ENCODE results near the gene RHBDL1. TPM values are rescaled to one million over a fixed set of nuclear protein-coding genes. Genes with fewer than 3 reads are reported as not detected.
A peak's percentile ranks its signal among the peaks of the same experiment; 100 is the strongest.

Gene RHBDL1
- total RNA-seq, 1 donor, result 1.3 TPM

- TF ChIP-seq CTCF (IDR thresholded peaks at IDR 0.05; ENCODE audit: insufficient read depth, low read depth, low read length), result no peak
- H3K4me3 ChIP-seq (ENCODE audit: low read depth, low read length), result peak overlapping the region; percentile 67
- peak; percentile 56 for DNase-seq (ENCODE audit: low read depth)
These were observed 3.7 kb downstream of the RHBDL1 start for GRCh38 chr16:678858-679813.

- TF ChIP-seq CTCF (IDR thresholded peaks at IDR 0.05; ENCODE audit: insufficient read depth, low read depth, low read length), result no peak
- H3K4me3 ChIP-seq (ENCODE audit: low read depth, low read length), result peak within 1 kb of the TSS; percentile 79
- peak; percentile 93 for DNase-seq (ENCODE audit: low read depth)
These were observed 4.5 kb downstream of the RHBDL1 start, which contains the start of gene STUB1 for GRCh38 chr16:679814-680624. Gene STUB1 (plus strand): TSS chr16:680410. CDS start chr16:680526, 116 bp downstream.

- DNase-seq (ENCODE audit: low read depth), result no peak
These were observed 5.1 kb downstream of the RHBDL1 start for GRCh38 chr16:680625-680945.

GRCh38 chr16:680967-681745 lies 5.7 kb downstream of the RHBDL1 start:
- peak; percentile 42 for DNase-seq (ENCODE audit: low read depth)
- peak; percentile 21 for TF ChIP-seq CTCF (IDR thresholded peaks at IDR 0.05; ENCODE audit: insufficient read depth, low read depth, low read length)
- peak overlapping the region; percentile 79 for H3K4me3 ChIP-seq (ENCODE audit: low read depth, low read length)

More at GRCh38 chr16:680625-680945, 5.1 kb downstream of the RHBDL1 start:
- TF ChIP-seq CTCF (IDR thresholded peaks at IDR 0.05; ENCODE audit: insufficient read depth, low read depth, low read length), result no peak
- H3K4me3 ChIP-seq (ENCODE audit: low read depth, low read length), result peak overlapping the region; percentile 79

- peak overlapping the region; percentile 79 for H3K4me3 ChIP-seq (ENCODE audit: low read depth, low read length)
- peak; percentile 24 for DNase-seq (ENCODE audit: low read depth)
These were observed 6.4 kb downstream of the RHBDL1 start for GRCh38 chr16:681746-682427.

More at GRCh38 chr16:681746-682427, 6.4 kb downstream of the RHBDL1 start:
- no peak for TF ChIP-seq CTCF (IDR thresholded peaks at IDR 0.05; ENCODE audit: insufficient read depth, low read depth, low read length)
